ENCODE data around the gene PHTF2. TPM values are rescaled to one million over a fixed set of nuclear protein-coding genes. Genes with fewer than 3 reads are reported as not detected.
A peak's percentile ranks its signal among the peaks of the same experiment; 100 is the strongest.
"Not testable (repeated sequence)": the region's sequence is repeated elsewhere in the genome, so short reads cannot be mapped to it uniquely, and the experiment has no call there.

The PHTF2 gene
- total RNA-seq, 1 experiment from 2014 or later: 17.3 TPM

- no peak overlapping the region for H3K4me3 ChIP-seq (ENCODE audit: insufficient read depth, low read depth, low read length)
- no peak for DNase-seq
- peaks cover 2% of the 10 kb centered on the region; the same call in 1 of the 2 replicates for H3K36me3 ChIP-seq (replicated peaks; ENCODE audit: control insufficient read depth, insufficient read depth, low read length)
- no peaks in the 10 kb centered on the region for H3K27me3 ChIP-seq (ENCODE audit: control insufficient read depth, insufficient read depth, low read length)
Observed at GRCh38 chr7:77783111-77783510, 15.5 kb upstream of the PHTF2 start.

GRCh38 chr7:77783545-77783944 is 15.0 kb upstream of the PHTF2 start:
- DNase-seq: no peak

DNA sequence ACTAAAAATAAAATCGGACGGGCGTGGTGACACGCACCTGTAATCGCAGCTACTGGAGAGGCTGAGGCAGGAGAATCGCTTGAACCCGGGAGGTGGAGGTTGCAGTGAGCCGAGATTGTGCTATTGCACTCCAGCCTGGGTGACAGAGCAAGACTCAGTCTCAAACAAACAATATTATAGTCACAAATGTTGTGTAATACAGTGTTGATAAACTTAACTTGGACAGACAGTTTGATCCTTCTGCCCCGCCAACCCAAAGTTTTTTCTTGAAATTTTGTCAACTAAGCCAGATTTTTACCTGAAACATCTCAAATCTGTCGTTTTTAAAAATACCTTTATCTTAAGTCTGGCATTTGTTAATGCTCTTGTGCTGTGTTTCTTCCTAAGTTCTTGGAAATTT is 14.1 kb upstream of the PHTF2 start:
- not testable (repeated sequence) for DNase-seq; H3K4me3 ChIP-seq (ENCODE audit: insufficient read depth, low read depth, low read length); H3K27me3 ChIP-seq (ENCODE audit: control insufficient read depth, insufficient read depth, low read length); H3K36me3 ChIP-seq (replicated peaks; ENCODE audit: control insufficient read depth, insufficient read depth, low read length)

More at GRCh38 chr7:77783545-77783944, 15.0 kb upstream of the PHTF2 start:
- no peak overlapping the region for H3K4me3 ChIP-seq (ENCODE audit: insufficient read depth, low read depth, low read length)
- H3K27me3 ChIP-seq (ENCODE audit: control insufficient read depth, insufficient read depth, low read length): no peaks in the 10 kb centered on the region
- H3K36me3 ChIP-seq (replicated peaks; ENCODE audit: control insufficient read depth, insufficient read depth, low read length): peaks cover 2% of the 10 kb centered on the region; the same call in 1 of the 2 replicates

GRCh38 chr7:77786018-77786417 is 12.6 kb upstream of the PHTF2 start:
- Histone ChIP-seq H3K27me3 (ENCODE audit: control insufficient read depth, insufficient read depth, low read length) (no peaks in the 10 kb centered on the region), H3K4me3 (ENCODE audit: insufficient read depth, low read depth, low read length) (no peak overlapping the region), H3K36me3 (replicated peaks; ENCODE audit: control insufficient read depth, insufficient read depth, low read length) (no peaks in the 10 kb centered on the region)
- no peak for DNase-seq

DNA sequence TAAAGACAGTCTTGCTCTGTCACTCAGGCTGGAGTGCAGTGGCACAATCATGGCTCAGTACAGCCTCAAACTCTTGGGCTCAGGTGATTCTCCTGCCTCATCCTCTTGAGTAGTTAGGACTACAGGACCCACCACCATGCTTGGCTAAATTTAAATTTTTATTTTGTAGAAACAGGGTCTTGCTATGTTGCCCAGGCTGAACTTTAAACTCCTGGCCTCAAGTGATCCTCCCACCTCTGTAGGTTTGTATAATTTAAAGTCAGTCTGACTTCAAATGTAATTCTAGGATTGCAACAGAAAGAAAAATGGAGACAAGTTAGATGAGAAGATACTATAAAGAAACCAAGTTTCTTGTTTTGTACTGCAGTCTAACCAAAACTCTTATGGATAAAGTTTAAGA is 11.8 kb upstream of the PHTF2 start:
- no peaks in the 10 kb centered on the region for H3K36me3 ChIP-seq (replicated peaks; ENCODE audit: control insufficient read depth, insufficient read depth, low read length)
- H3K4me3 ChIP-seq (ENCODE audit: insufficient read depth, low read depth, low read length): no peak overlapping the region
- H3K27me3 ChIP-seq (ENCODE audit: control insufficient read depth, insufficient read depth, low read length): no peaks in the 10 kb centered on the region
- DNase-seq: no peak

- no peaks in the 10 kb centered on the region for H3K27me3 ChIP-seq (ENCODE audit: control insufficient read depth, insufficient read depth, low read length)
- DNase-seq: no peak
- H3K36me3 ChIP-seq (replicated peaks; ENCODE audit: control insufficient read depth, insufficient read depth, low read length): no peaks in the 10 kb centered on the region
- no peak overlapping the region for H3K4me3 ChIP-seq (ENCODE audit: insufficient read depth, low read depth, low read length)
Observed at GRCh38 chr7:77788327-77788902, 10.2 kb upstream of the PHTF2 start.

DNA sequence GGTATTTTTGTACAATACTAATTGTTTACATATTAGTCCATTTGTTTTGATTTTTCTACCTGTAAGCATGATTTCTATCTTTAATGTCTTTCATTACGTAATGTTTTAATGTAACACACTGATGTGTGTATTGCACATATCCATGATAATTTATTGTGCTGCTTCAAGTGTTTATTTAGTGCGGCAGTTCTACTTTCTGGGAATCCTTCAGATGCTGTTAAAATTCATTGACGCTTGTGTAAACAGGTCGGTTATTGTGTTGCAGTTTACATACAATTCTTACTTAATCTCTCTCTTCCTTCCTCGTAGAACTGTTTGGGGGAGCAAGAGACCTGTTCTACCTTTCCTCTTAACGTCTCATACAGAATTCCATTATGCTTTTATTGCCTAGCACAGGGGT is 7.2 kb upstream of the PHTF2 start:
- H3K36me3 ChIP-seq (replicated peaks; ENCODE audit: control insufficient read depth, insufficient read depth, low read length): no peaks in the 10 kb centered on the region
- H3K27me3 ChIP-seq (ENCODE audit: control insufficient read depth, insufficient read depth, low read length): no peaks in the 10 kb centered on the region
- no peak overlapping the region for H3K4me3 ChIP-seq (ENCODE audit: insufficient read depth, low read depth, low read length)
- DNase-seq: no peak

- DNase-seq: no peak
- H3K4me3 ChIP-seq (ENCODE audit: insufficient read depth, low read depth, low read length): no peak overlapping the region
- no peaks in the 10 kb centered on the region for H3K36me3 ChIP-seq (replicated peaks; ENCODE audit: control insufficient read depth, insufficient read depth, low read length)
- no peaks in the 10 kb centered on the region for H3K27me3 ChIP-seq (ENCODE audit: control insufficient read depth, insufficient read depth, low read length)
Observed at GRCh38 chr7:77791956-77792355, 6.6 kb upstream of the PHTF2 start.

DNA sequence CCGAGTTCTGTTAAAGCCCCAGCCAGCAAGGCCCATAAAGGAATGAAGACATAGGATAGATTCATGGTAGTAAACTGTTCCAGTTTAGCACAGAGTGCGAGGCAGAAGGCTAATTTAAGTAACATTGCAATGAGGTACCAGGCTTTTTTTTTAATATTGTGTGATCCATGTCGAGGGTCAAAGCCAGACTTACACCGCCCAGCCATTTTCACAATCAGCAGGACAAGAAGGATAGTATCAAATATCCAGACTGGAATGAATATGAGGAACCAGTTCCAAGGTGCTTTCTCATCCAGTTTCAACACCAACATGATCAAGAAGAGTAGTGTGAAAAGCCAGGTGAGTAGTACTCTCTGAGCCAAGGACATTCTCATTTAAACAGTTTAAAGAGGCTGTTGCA is 4.6 kb upstream of the PHTF2 start:
- DNase-seq: no peak
- Histone ChIP-seq H3K27me3 (ENCODE audit: control insufficient read depth, insufficient read depth, low read length) (no peaks in the 10 kb centered on the region), H3K4me3 (ENCODE audit: insufficient read depth, low read depth, low read length) (no peak overlapping the region), H3K36me3 (replicated peaks; ENCODE audit: control insufficient read depth, insufficient read depth, low read length) (no peaks in the 10 kb centered on the region)

GRCh38 chr7:77796109-77796508 is 2.5 kb upstream of the PHTF2 start:
- Histone ChIP-seq H3K27me3 (ENCODE audit: control insufficient read depth, insufficient read depth, low read length) (no peaks in the 10 kb centered on the region), H3K36me3 (replicated peaks; ENCODE audit: control insufficient read depth, insufficient read depth, low read length) (no peaks in the 10 kb centered on the region), H3K4me3 (ENCODE audit: insufficient read depth, low read depth, low read length) (no peak overlapping the region)
- no peak for DNase-seq

- Histone ChIP-seq H3K4me3 (ENCODE audit: insufficient read depth, low read depth, low read length) (peak overlapping the region; percentile 96; the same call in 1 of the 2 replicates), H3K27me3 (ENCODE audit: control insufficient read depth, insufficient read depth, low read length) (no peaks in the 10 kb centered on the region)
- no peak for DNase-seq
Observed at GRCh38 chr7:77796960-77797359, 1.6 kb upstream of the PHTF2 start.

GRCh38 chr7:77797734-77798393 is 709 bp upstream of the PHTF2 start:
- peak overlapping the region; percentile 96 for H3K4me3 ChIP-seq (ENCODE audit: insufficient read depth, low read depth, low read length)
- no peaks in the 10 kb centered on the region for H3K36me3 ChIP-seq (replicated peaks; ENCODE audit: control insufficient read depth, insufficient read depth, low read length)
- no peak for DNase-seq
- H3K27me3 ChIP-seq (ENCODE audit: control insufficient read depth, insufficient read depth, low read length): no peaks in the 10 kb centered on the region

More at GRCh38 chr7:77796960-77797359, 1.6 kb upstream of the PHTF2 start:
- H3K36me3 ChIP-seq (replicated peaks; ENCODE audit: control insufficient read depth, insufficient read depth, low read length): no peaks in the 10 kb centered on the region

DNA sequence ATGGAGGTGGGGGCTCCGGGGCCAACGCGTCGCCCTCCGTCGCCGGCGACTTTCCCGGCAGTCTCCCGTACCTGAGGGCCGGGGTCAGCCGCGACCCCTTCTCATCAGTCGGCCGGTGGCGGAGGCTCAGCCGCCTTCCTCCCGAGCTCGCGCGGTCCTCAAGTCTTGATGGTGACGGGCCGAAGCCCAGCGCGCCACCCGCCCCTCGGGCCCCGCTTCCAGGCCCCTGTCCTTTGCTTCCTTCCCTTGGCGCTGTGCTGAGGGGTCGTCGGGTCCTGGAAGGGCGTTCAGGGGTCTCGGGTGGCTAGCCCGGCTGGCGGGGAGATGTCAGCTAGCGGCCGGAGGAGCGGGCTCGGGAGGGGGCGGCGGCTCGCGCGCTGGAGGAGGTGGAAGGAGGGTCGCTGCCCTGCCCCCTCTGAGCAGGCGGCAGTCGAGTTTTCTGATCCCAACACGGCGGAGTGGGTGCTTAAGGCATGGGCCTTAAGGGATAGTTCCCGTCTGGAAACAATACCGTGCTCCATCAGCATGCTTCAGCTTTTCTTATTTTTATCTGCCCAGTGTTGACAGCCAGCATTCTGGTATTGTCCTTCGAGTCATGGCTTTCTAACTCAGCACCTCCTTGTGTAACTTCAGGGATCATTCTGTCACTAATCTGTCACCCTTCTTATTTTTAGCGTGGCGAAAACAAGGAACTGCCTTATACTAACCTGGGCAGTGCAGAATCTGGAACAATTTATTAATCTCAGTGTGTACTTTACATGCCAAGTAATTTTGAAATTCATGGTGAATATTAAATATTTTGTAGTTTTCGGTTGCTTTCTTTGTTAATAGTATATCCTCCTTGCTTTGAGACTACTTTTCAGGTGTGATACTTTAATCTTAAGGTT is 748 bp downstream of the PHTF2 start:
- no peaks in the 10 kb centered on the region for H3K36me3 ChIP-seq (replicated peaks; ENCODE audit: control insufficient read depth, insufficient read depth, low read length)

GRCh38 chr7:77800158-77800557 is 1.6 kb downstream of the PHTF2 start:
- Histone ChIP-seq H3K27me3 (ENCODE audit: control insufficient read depth, insufficient read depth, low read length) (no peaks in the 10 kb centered on the region), H3K4me3 (ENCODE audit: insufficient read depth, low read depth, low read length) (no peak overlapping the region), H3K36me3 (replicated peaks; ENCODE audit: control insufficient read depth, insufficient read depth, low read length) (no peaks in the 10 kb centered on the region)
- DNase-seq: no peak

More for the DNA sequence above, 748 bp downstream of the PHTF2 start:
- peak overlapping the region; percentile 96 for H3K4me3 ChIP-seq (ENCODE audit: insufficient read depth, low read depth, low read length)
- peak; percentile 67 for DNase-seq
- H3K27me3 ChIP-seq (ENCODE audit: control insufficient read depth, insufficient read depth, low read length): no peaks in the 10 kb centered on the region

DNA sequence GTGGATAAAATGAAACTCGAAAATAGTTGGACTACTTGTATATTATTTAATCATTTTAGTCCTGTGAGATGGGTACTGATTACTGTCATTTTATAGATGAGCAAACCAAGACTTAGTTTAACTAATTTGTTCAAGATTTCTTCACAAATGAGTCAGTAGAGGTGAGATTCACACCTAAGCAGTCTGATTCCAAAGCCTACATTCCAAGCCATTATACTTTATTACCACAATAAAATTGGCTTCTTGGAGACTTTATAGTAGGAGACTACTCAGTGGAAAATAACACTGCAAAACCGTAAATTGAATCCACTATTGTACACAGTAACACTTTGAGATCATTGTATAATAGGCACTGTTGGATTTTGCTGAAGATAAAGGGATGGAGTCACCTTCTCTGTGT is 2.2 kb downstream of the PHTF2 start:
- DNase-seq: no peak
- H3K4me3 ChIP-seq (ENCODE audit: insufficient read depth, low read depth, low read length): no peak overlapping the region
- no peaks in the 10 kb centered on the region for H3K27me3 ChIP-seq (ENCODE audit: control insufficient read depth, insufficient read depth, low read length)
- H3K36me3 ChIP-seq (replicated peaks; ENCODE audit: control insufficient read depth, insufficient read depth, low read length): no peaks in the 10 kb centered on the region
